Activated naive CD8-positive, alpha-beta T cell treated with anti-CD3 and anti-CD28 coated beads for 36 hours (primary cell): ENCODE measurements around the gene AADACL4. TPM values are rescaled to one million over a fixed set of nuclear protein-coding genes. Genes with fewer than 3 reads are reported as not detected.
"Not testable (repeated sequence)": the region's sequence is repeated elsewhere in the genome, so short reads cannot be mapped to it uniquely, and the experiment has no call there.

Source experiments
- DNase-seq: peaks from one replicate; pipeline ENCODE4 v3.0.0; 2021
- H3K27ac Mint-ChIP-seq: one replicate; pipeline ENCODE4 v1.8.0; 2022; ENCODE audit warnings: mild to moderate bottlenecking, moderate library complexity, mixed read lengths
- H3K27me3 Mint-ChIP-seq: one replicate; pipeline ENCODE4 v1.8.0; 2022; ENCODE audit warnings: mild to moderate bottlenecking, mixed read lengths
- H3K36me3 Mint-ChIP-seq: one replicate; pipeline ENCODE4 v1.8.0; 2021; ENCODE audit warnings: mild to moderate bottlenecking, mixed read lengths
- H3K4me1 Mint-ChIP-seq: one replicate; pipeline ENCODE4 v1.8.0; 2021; ENCODE audit warnings: mixed read lengths
- H3K4me3 Mint-ChIP-seq: one replicate; pipeline ENCODE4 v1.8.0; 2022; ENCODE audit warnings: mild to moderate bottlenecking, moderate library complexity, mixed read lengths
- H3K9me3 Mint-ChIP-seq: one replicate; pipeline ENCODE4 v1.8.0; 2022; ENCODE audit warnings: mixed read lengths
- total RNA-seq, 2 experiments: library from RNA; stranded (reverse); gene quantifications; one replicate each; pipeline ENCODE4 v1.2.3, GENCODE V29; 2021

Gene AADACL4
- total RNA-seq, 2 experiments from 2014 or later, result not detected

DNA sequence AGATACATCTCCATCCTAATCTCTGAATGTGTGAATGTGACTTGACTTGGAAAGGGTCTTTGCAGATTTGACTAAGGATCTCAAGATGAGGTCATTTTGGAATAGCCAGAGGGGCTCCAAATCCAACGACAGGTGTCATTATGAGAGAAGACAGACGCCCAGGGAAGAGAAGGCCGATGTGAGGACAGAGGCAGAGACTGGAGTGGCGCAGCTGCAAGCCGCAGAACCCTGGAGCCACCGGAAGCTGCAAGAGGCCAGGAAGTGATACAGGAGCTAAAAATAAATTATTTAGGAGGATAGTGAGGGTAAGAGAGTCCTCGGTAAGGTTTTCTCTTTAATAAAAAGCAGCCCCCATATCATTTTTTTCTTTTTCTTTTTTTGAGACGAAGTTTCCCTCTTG lies 9.7 kb upstream of the AADACL4 start:
- no peak overlapping the region for H3K4me3 Mint-ChIP-seq

DNA sequence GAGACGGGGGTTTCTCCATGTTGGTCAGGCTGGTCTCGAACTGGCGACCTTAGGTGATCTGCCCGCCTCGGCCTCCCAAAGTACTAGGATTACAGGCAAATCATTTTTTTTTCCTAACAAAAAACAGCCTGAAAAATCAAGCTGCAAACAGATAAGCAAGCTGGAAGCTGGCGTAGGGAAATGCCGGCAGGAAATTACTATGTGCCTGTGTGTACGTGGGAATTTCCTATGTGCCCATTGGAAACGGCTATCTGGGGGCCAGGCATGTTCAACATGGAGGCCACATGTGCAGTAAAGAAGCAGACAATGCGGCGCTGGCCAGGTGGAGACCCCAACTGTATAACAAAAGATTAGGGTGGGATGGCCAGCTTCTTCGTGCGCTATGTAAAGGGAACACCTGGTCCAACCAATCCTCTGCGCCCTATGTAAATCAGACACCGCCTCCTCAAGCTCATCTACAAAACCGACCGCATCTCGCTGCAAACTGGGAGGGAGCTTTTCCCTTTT lies 9.1 kb upstream of the AADACL4 start:
- no peak for DNase-seq
- peaks cover 8% of the 10 kb centered on the region for H3K27me3 Mint-ChIP-seq
- H3K4me1 Mint-ChIP-seq, result peaks cover 6% of the 10 kb centered on the region
- H3K36me3 Mint-ChIP-seq, result no peaks in the 10 kb centered on the region
- H3K27ac Mint-ChIP-seq, result no peak overlapping the region
- no peak overlapping the region for H3K4me3 Mint-ChIP-seq
- H3K9me3 Mint-ChIP-seq, result peaks cover 7% of the 10 kb centered on the region

More for the DNA sequence above, 9.7 kb upstream of the AADACL4 start:
- no peak overlapping the region for H3K27ac Mint-ChIP-seq
- H3K9me3 Mint-ChIP-seq, result peaks cover 4% of the 10 kb centered on the region
- no peaks in the 10 kb centered on the region for H3K36me3 Mint-ChIP-seq
- H3K4me1 Mint-ChIP-seq, result peaks cover 6% of the 10 kb centered on the region
- H3K27me3 Mint-ChIP-seq, result peaks cover 8% of the 10 kb centered on the region
- no peak for DNase-seq

DNA sequence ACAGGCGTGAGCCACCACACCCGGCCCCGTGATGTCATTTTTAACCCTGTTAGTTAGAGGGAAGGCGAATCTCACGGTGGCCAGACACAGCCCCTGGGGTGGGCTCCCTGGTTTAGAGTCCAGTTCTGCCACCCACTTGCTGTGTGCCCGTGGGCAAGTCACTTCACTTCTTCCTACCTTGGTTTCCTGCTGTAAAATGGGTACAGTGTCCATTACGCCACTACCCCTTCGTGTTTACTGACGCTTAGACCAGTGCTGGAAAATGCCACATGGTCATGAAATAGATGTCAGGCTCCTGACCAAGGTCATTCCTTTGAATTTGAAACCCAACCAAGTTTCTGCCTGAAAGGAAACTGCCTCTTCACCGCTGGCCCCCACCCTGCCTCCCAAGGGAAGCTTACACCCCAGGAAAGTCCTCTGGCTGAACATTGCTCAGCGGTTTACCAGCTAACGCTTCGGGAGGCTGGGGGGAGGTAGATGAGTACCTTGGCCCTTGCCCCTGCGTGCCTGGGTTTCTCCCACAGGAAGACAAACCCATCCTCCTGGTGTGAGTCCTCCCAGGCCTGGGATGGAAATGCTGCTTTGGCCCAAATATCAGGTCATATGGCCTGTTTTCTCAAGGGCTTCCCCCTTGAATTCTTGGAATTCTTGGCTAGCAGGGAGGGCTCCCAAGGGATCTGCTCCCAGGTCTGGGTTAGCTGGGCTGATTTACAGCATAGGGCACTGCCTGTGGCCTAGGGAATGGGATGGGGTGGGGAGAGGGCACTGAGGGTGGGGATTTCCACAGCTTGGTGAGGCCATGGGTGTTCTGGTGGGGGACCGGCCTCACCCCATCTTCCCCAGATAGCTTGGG lies 7.6 kb upstream of the AADACL4 start:
- Mint-ChIP-seq H3K4me3 (no peak overlapping the region), H3K27ac (no peak overlapping the region), H3K36me3 (no peaks in the 10 kb centered on the region), H3K9me3 (peaks cover 22% of the 10 kb centered on the region), H3K4me1 (peaks cover 6% of the 10 kb centered on the region), H3K27me3 (peaks cover 8% of the 10 kb centered on the region)
- no peak for DNase-seq

DNA sequence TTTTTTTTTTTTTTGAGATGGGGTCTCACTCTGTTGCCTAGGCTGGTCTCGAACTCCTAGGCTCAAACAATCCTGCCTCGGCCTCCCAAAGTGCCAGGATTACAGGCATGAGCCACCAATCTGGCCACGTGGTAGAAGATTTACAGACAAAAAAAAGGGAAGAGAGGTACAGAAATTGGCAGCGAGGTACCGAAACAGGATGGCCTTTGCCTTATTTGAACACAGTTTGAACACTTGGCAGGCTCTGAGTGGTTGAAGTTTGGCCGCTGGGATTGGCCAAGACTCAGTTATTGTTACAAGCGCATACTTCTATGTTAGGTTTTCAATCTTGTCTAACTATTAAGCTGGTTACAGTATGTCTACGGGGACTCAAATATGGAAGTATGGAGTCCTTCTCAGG lies 6.2 kb upstream of the AADACL4 start:
- no peak overlapping the region for H3K4me3 Mint-ChIP-seq
- H3K27ac Mint-ChIP-seq, result no peak overlapping the region
- H3K27me3 Mint-ChIP-seq, result peaks cover 8% of the 10 kb centered on the region
- DNase-seq, result no peak
- H3K36me3 Mint-ChIP-seq, result no peaks in the 10 kb centered on the region
- peaks cover 6% of the 10 kb centered on the region for H3K4me1 Mint-ChIP-seq
- peaks cover 28% of the 10 kb centered on the region for H3K9me3 Mint-ChIP-seq

DNA sequence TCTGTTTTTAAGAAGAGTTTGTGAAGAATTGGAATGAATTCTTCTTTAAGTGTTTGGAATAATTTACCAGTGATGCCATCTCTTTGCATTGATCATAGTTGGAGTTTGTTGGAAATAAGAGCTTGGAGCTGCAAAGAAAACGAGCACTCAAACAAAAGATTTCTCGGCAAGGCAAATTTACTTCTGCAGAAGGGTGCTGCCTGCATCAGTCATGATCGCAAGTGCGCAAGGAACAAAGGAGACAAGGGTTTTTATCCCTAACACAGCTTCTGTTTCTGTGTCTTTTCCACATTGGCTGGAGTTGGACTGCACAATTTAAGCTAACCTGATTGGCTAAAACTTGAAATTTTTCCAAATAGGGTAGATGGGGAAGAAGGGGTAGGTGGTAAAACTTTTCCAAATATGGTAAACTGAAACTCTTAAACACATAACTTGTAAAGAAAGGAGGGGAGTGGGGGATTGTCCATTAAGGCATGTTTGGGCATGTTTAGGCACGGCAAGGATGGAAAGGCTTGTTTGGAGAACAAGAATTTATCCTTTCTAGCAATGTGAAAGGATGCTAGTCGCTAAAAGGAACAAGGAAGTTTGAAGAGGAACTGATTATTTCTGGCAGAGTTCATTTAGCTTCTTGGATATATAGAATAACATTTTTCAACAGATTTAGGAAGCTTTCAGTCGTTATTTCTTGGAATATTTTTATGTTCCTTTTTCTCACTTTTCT lies 3.5 kb upstream of the AADACL4 start:
- Mint-ChIP-seq H3K4me3 (no peak overlapping the region), H3K27ac (no peak overlapping the region), H3K4me1 (no peaks in the 10 kb centered on the region), H3K27me3 (peaks cover 15% of the 10 kb centered on the region), H3K36me3 (no peaks in the 10 kb centered on the region), H3K9me3 (peaks cover 28% of the 10 kb centered on the region)
- DNase-seq, result no peak

DNA sequence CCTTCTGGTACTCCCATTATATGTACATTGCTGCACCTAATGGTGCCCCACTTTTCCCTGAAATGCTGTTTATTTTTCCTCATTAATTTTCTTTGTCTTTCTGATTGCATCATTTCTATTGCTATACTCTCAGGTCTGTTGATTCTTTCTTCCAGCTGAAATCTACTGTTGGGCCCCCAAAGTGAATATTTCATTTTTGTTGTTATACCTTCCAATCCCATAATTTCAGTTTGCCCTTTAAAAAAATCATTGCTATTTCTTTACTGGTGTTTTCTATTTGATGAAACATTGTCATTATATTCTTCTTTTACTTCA lies 3.0 kb upstream of the AADACL4 start:
- Mint-ChIP-seq H3K27me3 (peaks cover 15% of the 10 kb centered on the region), H3K9me3 (peaks cover 28% of the 10 kb centered on the region), H3K27ac (no peak overlapping the region), H3K4me3 (no peak overlapping the region), H3K36me3 (no peaks in the 10 kb centered on the region), H3K4me1 (no peaks in the 10 kb centered on the region)
- DNase-seq, result no peak

DNA sequence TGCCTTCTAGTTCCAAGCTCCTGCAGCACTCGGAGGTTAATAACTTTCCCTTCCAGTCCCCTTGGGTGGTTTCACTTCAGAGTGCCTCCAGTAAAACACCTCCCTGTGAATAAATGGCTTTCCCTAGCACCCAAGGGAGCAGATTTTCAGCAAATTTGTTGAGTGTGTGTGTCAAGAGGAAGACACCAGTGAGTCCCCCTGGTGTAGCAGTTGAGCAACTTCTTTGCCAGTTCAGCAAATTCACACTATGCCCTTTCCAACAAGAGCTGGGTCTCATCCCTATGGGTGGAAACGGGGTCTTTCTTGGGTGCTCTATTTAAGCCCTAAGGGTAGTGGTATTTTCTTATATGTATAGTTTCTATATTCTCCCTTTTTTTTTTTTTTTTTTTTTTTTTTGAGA lies 806 bp upstream of the AADACL4 start:
- peaks cover 28% of the 10 kb centered on the region for H3K9me3 Mint-ChIP-seq

DNA sequence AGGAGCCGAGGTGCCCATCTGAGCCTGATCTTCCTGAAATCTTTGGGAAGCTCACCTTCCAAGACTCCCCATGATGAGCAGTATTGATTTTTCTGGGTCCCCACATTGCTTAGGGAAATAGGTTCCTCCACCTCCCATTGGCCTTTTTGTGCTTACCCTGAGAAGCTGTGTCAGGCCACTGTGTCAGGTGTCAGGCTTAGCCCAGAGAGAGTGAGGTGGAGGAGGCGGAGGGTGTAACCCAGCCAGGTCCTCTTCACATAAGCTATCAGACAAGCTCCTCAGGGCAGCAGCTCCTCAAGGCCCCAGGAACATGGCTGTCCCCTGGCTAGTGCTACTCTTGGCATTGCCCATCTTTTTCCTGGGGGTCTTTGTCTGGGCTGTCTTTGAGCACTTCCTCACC lies 352 bp downstream of the AADACL4 start:
- Mint-ChIP-seq H3K27ac (no peak overlapping the region), H3K36me3 (no peaks in the 10 kb centered on the region), H3K27me3 (peaks cover 23% of the 10 kb centered on the region), H3K9me3 (peaks cover 24% of the 10 kb centered on the region), H3K4me3 (no peak overlapping the region), H3K4me1 (peaks cover 4% of the 10 kb centered on the region)
- no peak for DNase-seq

More for the DNA sequence above, 806 bp upstream of the AADACL4 start:
- no peak for DNase-seq
- no peaks in the 10 kb centered on the region for H3K4me1 Mint-ChIP-seq
- no peaks in the 10 kb centered on the region for H3K36me3 Mint-ChIP-seq
- no peak overlapping the region for H3K4me3 Mint-ChIP-seq
- no peak overlapping the region for H3K27ac Mint-ChIP-seq
- peaks cover 21% of the 10 kb centered on the region for H3K27me3 Mint-ChIP-seq

DNA sequence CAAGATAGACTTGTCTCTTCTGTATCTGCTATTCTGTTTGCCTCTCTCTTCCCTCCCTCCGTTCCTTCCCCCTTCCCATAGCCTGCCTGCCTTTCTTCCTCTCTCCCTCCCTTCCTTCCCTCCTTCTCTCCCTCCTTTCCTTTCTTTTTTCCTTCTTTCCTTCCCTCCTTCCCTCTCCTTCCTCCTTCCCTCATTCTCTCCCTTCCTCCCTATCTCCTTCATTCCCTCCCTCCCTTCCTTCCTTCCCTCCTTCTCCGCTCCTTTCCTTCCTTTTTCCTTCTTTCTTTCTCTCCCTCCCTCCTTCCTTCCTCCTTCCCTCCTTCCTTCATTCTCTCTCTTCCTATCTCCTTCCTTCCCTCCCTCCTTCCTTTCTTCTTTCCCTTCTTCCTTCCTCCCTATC lies 944 bp downstream of the AADACL4 start:
- Mint-ChIP-seq H3K36me3 (no peaks in the 10 kb centered on the region), H3K27me3 (peaks cover 24% of the 10 kb centered on the region), H3K27ac (no peak overlapping the region), H3K4me3 (no peak overlapping the region), H3K4me1 (peaks cover 4% of the 10 kb centered on the region), H3K9me3 (peaks cover 20% of the 10 kb centered on the region)
- DNase-seq, result no peak

DNA sequence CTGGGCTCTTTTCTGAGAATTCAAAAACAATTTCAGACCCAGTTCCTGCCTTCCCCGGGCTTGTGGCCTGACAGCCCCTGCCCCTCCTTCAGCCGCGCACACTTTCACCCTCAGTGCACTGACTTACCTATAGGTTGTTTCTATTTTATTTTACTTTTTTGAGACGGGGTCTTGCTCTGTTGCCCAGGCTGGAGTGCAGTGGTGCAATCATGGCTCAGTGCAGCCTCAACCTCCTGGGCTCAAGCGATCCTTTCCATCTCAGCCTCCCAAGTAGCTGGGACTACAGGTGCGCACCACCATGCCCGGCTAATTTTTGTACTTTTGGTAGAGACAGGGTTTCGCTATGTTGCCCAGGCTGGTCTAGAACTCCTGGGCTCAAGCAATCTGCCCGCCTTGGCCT lies 1.5 kb downstream of the AADACL4 start:
- not testable (repeated sequence) for H3K27ac Mint-ChIP-seq, DNase-seq, H3K4me1 Mint-ChIP-seq, H3K36me3 Mint-ChIP-seq, H3K4me3 Mint-ChIP-seq
- Mint-ChIP-seq H3K9me3 (peaks cover 14% of the 10 kb centered on the region), H3K27me3 (peaks cover 24% of the 10 kb centered on the region)

DNA sequence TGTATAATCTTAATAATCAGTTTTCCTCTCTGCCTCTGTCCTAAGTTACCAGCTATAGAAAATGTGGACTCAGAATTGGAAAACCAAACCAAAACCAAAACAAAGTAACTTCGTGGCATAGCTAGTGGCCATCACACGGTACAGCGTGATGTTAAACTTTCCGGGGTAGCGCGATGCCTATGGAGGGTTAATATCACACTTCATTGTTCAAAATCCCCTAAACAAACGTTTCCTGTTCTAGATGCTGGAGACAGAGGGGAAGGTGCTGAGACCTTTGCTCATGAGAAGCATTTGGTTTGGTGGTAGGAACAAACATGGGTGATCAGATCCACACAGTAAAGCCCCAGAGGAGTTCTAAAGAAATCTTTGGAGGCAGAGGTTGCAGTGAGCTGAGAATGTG lies 4.9 kb downstream of the AADACL4 start:
- Mint-ChIP-seq H3K36me3 (no peaks in the 10 kb centered on the region), H3K27ac (no peak overlapping the region), H3K4me3 (no peak overlapping the region), H3K27me3 (peaks cover 31% of the 10 kb centered on the region), H3K9me3 (no peaks in the 10 kb centered on the region), H3K4me1 (peaks cover 4% of the 10 kb centered on the region)
- DNase-seq, result no peak

DNA sequence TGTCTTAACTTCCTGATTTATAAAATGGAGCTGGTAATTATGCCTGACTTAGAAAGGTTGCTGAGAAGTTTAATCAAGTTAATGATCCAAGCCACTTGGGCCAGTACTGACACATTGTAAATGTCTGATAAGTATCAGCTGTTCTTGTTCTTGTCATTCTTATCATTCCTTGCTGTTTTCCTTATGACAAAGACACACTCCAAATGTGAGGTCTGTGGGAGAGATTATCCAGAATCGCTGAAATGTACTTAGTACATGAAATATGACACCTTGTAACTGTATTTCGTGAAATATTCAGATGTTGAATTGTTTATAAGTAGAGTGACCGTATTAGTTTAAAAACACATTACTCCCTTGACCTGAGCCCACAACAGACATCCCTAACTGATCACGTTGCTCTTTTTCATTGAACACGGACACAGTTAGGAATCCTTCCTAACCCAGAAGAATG lies 6.1 kb downstream of the AADACL4 start:
- Mint-ChIP-seq H3K4me1 (peaks cover 4% of the 10 kb centered on the region), H3K27ac (no peak overlapping the region), H3K4me3 (no peak overlapping the region), H3K27me3 (peaks cover 25% of the 10 kb centered on the region), H3K36me3 (no peaks in the 10 kb centered on the region), H3K9me3 (no peaks in the 10 kb centered on the region)
- DNase-seq, result no peak

DNA sequence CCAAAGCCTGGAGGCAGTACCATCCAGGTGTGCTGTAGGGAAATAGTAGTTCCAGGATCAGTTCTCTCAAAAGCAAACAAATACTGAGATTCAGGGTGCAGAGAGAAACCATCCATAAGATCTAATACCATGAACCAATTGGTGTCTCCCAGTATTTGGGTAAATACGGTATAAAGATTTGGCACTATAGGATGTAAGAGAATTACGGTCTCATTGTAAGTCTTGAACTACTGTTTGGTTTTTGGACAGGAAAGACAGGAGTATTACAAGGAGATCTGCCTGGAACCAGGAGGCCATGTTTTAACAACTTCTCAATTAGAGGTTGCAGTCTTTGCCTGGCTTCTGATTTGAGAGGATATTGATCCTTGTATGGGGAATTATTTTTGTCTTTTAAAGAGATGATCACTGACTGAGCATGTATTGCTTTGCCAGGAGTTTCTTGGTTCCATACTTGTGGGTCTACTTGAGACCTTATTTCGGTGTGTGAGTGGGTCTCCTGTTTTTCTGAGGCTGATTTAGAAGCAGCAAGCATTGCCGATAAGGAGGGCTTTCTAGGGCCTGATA lies 10.2 kb downstream of the AADACL4 start:
- H3K27me3 Mint-ChIP-seq, result peaks cover 22% of the 10 kb centered on the region
- H3K4me3 Mint-ChIP-seq, result no peak overlapping the region
- no peak for DNase-seq
- no peaks in the 10 kb centered on the region for H3K36me3 Mint-ChIP-seq
- peaks cover 13% of the 10 kb centered on the region for H3K4me1 Mint-ChIP-seq
- H3K9me3 Mint-ChIP-seq, result no peaks in the 10 kb centered on the region
- no peak overlapping the region for H3K27ac Mint-ChIP-seq

DNA sequence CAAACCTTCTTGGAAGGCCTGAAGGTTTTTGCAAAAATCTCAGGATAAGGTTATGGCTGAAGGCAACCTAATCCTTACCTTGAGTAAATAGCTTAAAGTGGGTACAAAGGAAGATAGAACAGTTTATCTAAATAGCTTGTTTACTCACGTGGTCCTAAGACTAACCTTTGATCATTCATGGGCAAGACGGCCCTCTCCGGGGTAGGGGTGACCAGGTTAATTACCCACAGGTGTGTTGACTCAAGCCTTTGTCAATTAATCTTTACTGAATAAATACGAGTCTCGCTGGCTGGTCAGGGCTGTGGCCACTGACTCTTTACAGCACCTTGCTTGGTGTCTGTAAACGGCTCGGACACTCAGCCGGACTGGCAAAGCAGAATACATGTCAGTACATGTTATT lies 10.8 kb downstream of the AADACL4 start:
- Mint-ChIP-seq H3K9me3 (no peaks in the 10 kb centered on the region), H3K4me1 (peaks cover 13% of the 10 kb centered on the region), H3K36me3 (no peaks in the 10 kb centered on the region), H3K27me3 (peaks cover 19% of the 10 kb centered on the region), H3K27ac (no peak overlapping the region), H3K4me3 (no peak overlapping the region)
- DNase-seq, result no peak

DNA sequence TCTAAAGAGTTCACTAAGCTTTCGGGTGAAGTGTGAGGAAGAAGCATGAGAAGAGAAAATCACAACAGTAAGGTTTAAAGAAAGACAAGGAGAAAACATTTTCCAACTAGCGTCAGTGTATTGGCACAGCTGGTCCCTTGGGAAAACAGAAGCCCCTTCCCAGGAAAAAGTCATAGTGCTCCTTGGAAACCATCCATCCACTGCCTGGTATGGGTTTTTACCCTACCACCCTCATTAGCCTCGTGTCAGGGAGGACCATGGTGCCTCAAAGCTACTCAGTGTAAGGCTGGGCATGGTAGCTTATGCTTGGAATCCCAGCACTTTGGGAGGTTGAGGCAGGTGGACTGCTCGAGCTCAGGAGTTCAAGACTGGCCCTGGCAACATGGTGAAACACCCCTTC lies 12.7 kb downstream of the AADACL4 start:
- peaks cover 17% of the 10 kb centered on the region for H3K27me3 Mint-ChIP-seq
- no peak overlapping the region for H3K27ac Mint-ChIP-seq
- no peak overlapping the region for H3K4me3 Mint-ChIP-seq
- H3K36me3 Mint-ChIP-seq, result no peaks in the 10 kb centered on the region
- no peaks in the 10 kb centered on the region for H3K9me3 Mint-ChIP-seq
- DNase-seq, result no peak
- peaks cover 13% of the 10 kb centered on the region for H3K4me1 Mint-ChIP-seq
